GM12865 (cell line): ENCODE measurements around the gene MALT1.

Source experiments
- DNase-seq: peaks from one replicate; pipeline ENCODE4 v3.0.0; 2010; ENCODE audit warnings: low read depth
- H3K4me3 ChIP-seq: 2 replicates; pipeline ENCODE4 v1.5.1; 2011; ENCODE audit warnings: mild to moderate bottlenecking, low read depth, low read length, control low read depth
- CTCF ChIP-seq: IDR thresholded peaks from 2 replicates; pipeline ENCODE4 v1.5.1; 2011; ENCODE audit warnings: low read length, control low read depth, low read depth, inconsistent platforms; ENCODE audit not compliant: insufficient read depth; ENCODE audit errors: missing control alignments

MALT1 gene

GRCh38 chr18:58802959-58803358 is 131.7 kb downstream of the MALT1 start:
- TF ChIP-seq CTCF, result no peak
- H3K4me3 ChIP-seq, result no peak overlapping the region
- no peak for DNase-seq

- DNase-seq, result no peak
- no peak for TF ChIP-seq CTCF
- no peak overlapping the region for H3K4me3 ChIP-seq
These were observed 132.7 kb downstream of the MALT1 start for GRCh38 chr18:58803978-58804377.
